DOHH2 (cell line): ENCODE results near the gene SFTPA1.
"Not testable (repeated sequence)": the region's sequence is repeated elsewhere in the genome, so short reads cannot be mapped to it uniquely, and the experiment has no call there.

Experiments used
- H3F3A ChIP-seq: fragments of 200-600 bp; sonication (generic), shearing (Covaris generic); 2 replicates; pipeline ENCODE4 v1.6.0; 2016; ENCODE audit warnings: antibody characterized with exemption, mild to moderate bottlenecking; ENCODE audit not compliant: control insufficient read depth, insufficient read depth
- H3K27ac ChIP-seq: fragments of 200-600 bp; sonication (generic); 2 replicates; pipeline ENCODE4 v1.5.1; 2014; ENCODE audit warnings: low read depth, mild to moderate bottlenecking, low read length, moderate library complexity
- H3K27me3 ChIP-seq: fragments of 200-600 bp; sonication (generic); 2 replicates; pipeline ENCODE4 v1.6.1; 2014; ENCODE audit warnings: mild to moderate bottlenecking, low read length, mixed read lengths; ENCODE audit not compliant: control insufficient read depth
- H3K36me3 ChIP-seq: fragments of 200-600 bp; sonication (generic); 2 replicates; pipeline ENCODE4 v1.6.1; 2014; ENCODE audit warnings: mild to moderate bottlenecking, low read length, moderate library complexity, mixed read lengths; ENCODE audit not compliant: control insufficient read depth
- H3K4me1 ChIP-seq: fragments of 200-600 bp; sonication (generic); 2 replicates; pipeline ENCODE4 v1.6.1; 2014; ENCODE audit warnings: mild to moderate bottlenecking, low read length, mixed read lengths; ENCODE audit not compliant: control insufficient read depth
- H3K4me2 ChIP-seq: fragments of 200-600 bp; sonication (generic); 2 replicates; pipeline ENCODE4 v1.6.0; 2014; ENCODE audit warnings: mild to moderate bottlenecking, low read length, moderate library complexity
- H3K4me3 ChIP-seq: fragments of 200-600 bp; sonication (generic); 2 replicates; pipeline ENCODE4 v1.5.1; 2014; ENCODE audit warnings: mild to moderate bottlenecking, low read length, mixed read lengths
- H3K79me2 ChIP-seq: fragments of 200-600 bp; sonication (generic); 2 replicates; pipeline ENCODE4 v1.6.1; 2014; ENCODE audit warnings: mild to moderate bottlenecking, low read length, mixed read lengths; ENCODE audit not compliant: control insufficient read depth
- H3K9me2 ChIP-seq: fragments of 200-600 bp; sonication (generic); replicated peaks from 2 replicates; pipeline ENCODE4 v1.6.1; 2014; ENCODE audit warnings: mild to moderate bottlenecking, low read length, mixed read lengths; ENCODE audit not compliant: control insufficient read depth
- H3K9me3 ChIP-seq: fragments of 200-600 bp; sonication (generic); 2 replicates; pipeline ENCODE4 v1.6.1; 2014; ENCODE audit warnings: antibody characterized with exemption, low read length, mixed read lengths; ENCODE audit not compliant: control insufficient read depth, insufficient read depth
- H4K20me1 ChIP-seq: fragments of 200-600 bp; sonication (generic); 2 replicates; pipeline ENCODE4 v1.6.0; 2014; ENCODE audit warnings: low read depth, mild to moderate bottlenecking, antibody characterized with exemption, low read length, moderate library complexity; ENCODE audit not compliant: control insufficient read depth, insufficient read depth
- CTCF ChIP-seq: fragments of 200-600 bp; sonication (generic); IDR thresholded peaks from one replicate; pipeline ENCODE4 v1.5.1; 2014; ENCODE audit warnings: antibody characterized with exemption, mild to moderate bottlenecking, low read depth, low read length; ENCODE audit not compliant: poor library complexity, severe bottlenecking
- EZH2phosphoT487 ChIP-seq: fragments of 200-600 bp; sonication (generic); IDR thresholded peaks from 2 replicates; pipeline ENCODE4 v1.6.1; 2017; ENCODE audit warnings: borderline replicate concordance, mild to moderate bottlenecking, antibody characterized with exemption, low read length, moderate library complexity, mixed read lengths

The SFTPA1 gene

GRCh38 chr10:79628083-79628482 is 17.3 kb downstream of the SFTPA1 start:
- no peaks in the 10 kb centered on the region for H3F3A ChIP-seq
- TF ChIP-seq EZH2phosphoT487 (no peak), CTCF (no peak)
- no peaks in the 10 kb centered on the region for H3K4me1 ChIP-seq
- H3K36me3 ChIP-seq = no peaks in the 10 kb centered on the region
- no peak overlapping the region for H3K27ac ChIP-seq
- H3K9me2 ChIP-seq = no peaks in the 10 kb centered on the region
- H3K79me2 ChIP-seq = no peaks in the 10 kb centered on the region
- H3K4me2 ChIP-seq = no peak overlapping the region
- H3K27me3 ChIP-seq = no peaks in the 10 kb centered on the region
- no peak overlapping the region for H3K4me3 ChIP-seq
- H4K20me1 ChIP-seq = no peaks in the 10 kb centered on the region
- H3K9me3 ChIP-seq = no peaks in the 10 kb centered on the region; the same call in 1 of the 2 replicates

- TF ChIP-seq EZH2phosphoT487 (no peak), CTCF (no peak)
- no peaks in the 10 kb centered on the region for H3K27me3 ChIP-seq
- H3K36me3 ChIP-seq = no peaks in the 10 kb centered on the region
- no peaks in the 10 kb centered on the region for H3F3A ChIP-seq
- H3K4me3 ChIP-seq = no peak overlapping the region
- H3K4me1 ChIP-seq = no peaks in the 10 kb centered on the region
- H3K9me2 ChIP-seq = no peaks in the 10 kb centered on the region
- H3K4me2 ChIP-seq = no peak overlapping the region
- H4K20me1 ChIP-seq = no peaks in the 10 kb centered on the region
- no peaks in the 10 kb centered on the region; the same call in 1 of the 2 replicates for H3K9me3 ChIP-seq
- H3K27ac ChIP-seq = no peak overlapping the region
- H3K79me2 ChIP-seq = no peaks in the 10 kb centered on the region
Observed at GRCh38 chr10:79628988-79629954, 18.5 kb downstream of the SFTPA1 start.

- TF ChIP-seq CTCF = no peak
- TF ChIP-seq EZH2phosphoT487 = no peak
- H3K4me3 ChIP-seq = no peak overlapping the region
- no peaks in the 10 kb centered on the region for H3K79me2 ChIP-seq
- no peaks in the 10 kb centered on the region for H3F3A ChIP-seq
- H3K36me3 ChIP-seq = no peaks in the 10 kb centered on the region
- no peaks in the 10 kb centered on the region for H4K20me1 ChIP-seq
- no peaks in the 10 kb centered on the region for H3K4me1 ChIP-seq
- no peak overlapping the region for H3K4me2 ChIP-seq
- H3K27ac ChIP-seq = no peak overlapping the region
- no peaks in the 10 kb centered on the region for H3K27me3 ChIP-seq
- H3K9me2 ChIP-seq = no peaks in the 10 kb centered on the region
- H3K9me3 ChIP-seq = no peaks in the 10 kb centered on the region; the same call in 1 of the 2 replicates
Observed at GRCh38 chr10:79629955-79630327, 19.2 kb downstream of the SFTPA1 start.

- H4K20me1 ChIP-seq, H3K27me3 ChIP-seq: not testable (repeated sequence)
Observed at GRCh38 chr10:79636654-79637199, 26.0 kb downstream of the SFTPA1 start.

More at GRCh38 chr10:79636654-79637199, 26.0 kb downstream of the SFTPA1 start:
- not testable (repeated sequence) for H3F3A ChIP-seq, H3K36me3 ChIP-seq, H3K9me2 ChIP-seq, H3K4me2 ChIP-seq, H3K27ac ChIP-seq, H3K4me1 ChIP-seq, H3K4me3 ChIP-seq, H3K79me2 ChIP-seq, H3K9me3 ChIP-seq
